OCI-LY1 (cell line): Measurements from ENCODE around the gene IARS2.

Experiments
- H2AFZ ChIP-seq: fragments of 200-600 bp; sonication (generic), shearing (Covaris generic); 2 replicates; pipeline ENCODE4 v1.6.0; 2014; ENCODE audit warnings: antibody characterized with exemption, mild to moderate bottlenecking, low read length
- H3F3A ChIP-seq: fragments of 200-600 bp; sonication (generic), shearing (Covaris generic); 2 replicates; pipeline ENCODE4 v1.6.0; 2014; ENCODE audit warnings: mild to moderate bottlenecking, antibody characterized with exemption, low read length, moderate library complexity; ENCODE audit not compliant: insufficient read depth
- H3K27ac ChIP-seq: fragments of 200-600 bp; sonication (generic); 2 replicates; pipeline ENCODE4 v1.5.1; 2014; ENCODE audit warnings: low read length, mixed run types, mild to moderate bottlenecking, low read depth; ENCODE audit not compliant: poor library complexity, severe bottlenecking
- H3K27me3 ChIP-seq: fragments of 200-600 bp; sonication (generic); 2 replicates; pipeline ENCODE4 v1.6.0; 2014; ENCODE audit warnings: antibody characterized with exemption, mild to moderate bottlenecking, low read length, moderate library complexity; ENCODE audit not compliant: insufficient read depth
- H3K36me3 ChIP-seq: fragments of 200-600 bp; sonication (generic); 2 replicates; pipeline ENCODE4 v1.6.1; 2014; ENCODE audit warnings: mild to moderate bottlenecking, antibody characterized with exemption, low read length, moderate library complexity, mixed read lengths; ENCODE audit not compliant: insufficient read depth
- H3K4me1 ChIP-seq: fragments of 200-600 bp; sonication (generic); 2 replicates; pipeline ENCODE4 v1.5.1; 2014; ENCODE audit warnings: mild to moderate bottlenecking, low read length, moderate library complexity; ENCODE audit not compliant: insufficient read depth, severe bottlenecking
- H3K4me2 ChIP-seq: fragments of 200-600 bp; sonication (generic), shearing (Covaris generic); 2 replicates; pipeline ENCODE4 v1.6.1; 2014; ENCODE audit warnings: low read length
- H3K4me3 ChIP-seq: fragments of 200-600 bp; sonication (generic); 2 replicates; pipeline ENCODE4 v1.5.1; 2014; ENCODE audit warnings: low read length, low read depth, mild to moderate bottlenecking, mixed read lengths; ENCODE audit not compliant: poor library complexity, severe bottlenecking
- H3K79me2 ChIP-seq: fragments of 200-600 bp; shearing (Covaris generic); 2 replicates; pipeline ENCODE4 v1.6.1; 2016; ENCODE audit warnings: mixed run types, low read length, mixed read lengths; ENCODE audit not compliant: insufficient read depth
- H3K9ac ChIP-seq: fragments of 200-600 bp; sonication (generic), shearing (Covaris generic); 2 replicates; pipeline ENCODE4 v1.6.1; 2014; ENCODE audit warnings: mild to moderate bottlenecking, low read length, mixed read lengths
- H3K9me2 ChIP-seq: fragments of 200-600 bp; sonication (generic), shearing (Covaris generic); 2 replicates; pipeline ENCODE4 v1.6.1; 2014; ENCODE audit warnings: low read depth, mild to moderate bottlenecking, low read length, mixed read lengths
- H3K9me3 ChIP-seq: fragments of 200-600 bp; shearing (Covaris generic); 2 replicates; pipeline ENCODE4 v1.6.1; 2014; ENCODE audit warnings: low read length, mixed read lengths
- H4K20me1 ChIP-seq: fragments of 200-600 bp; sonication (generic), shearing (Covaris generic); 2 replicates; pipeline ENCODE4 v1.6.0; 2016; ENCODE audit warnings: mild to moderate bottlenecking, low read length; ENCODE audit not compliant: insufficient read depth
- EZH2 ChIP-seq: fragments of 200-600 bp; sonication (generic), shearing (Covaris generic); IDR thresholded peaks from 2 replicates; pipeline ENCODE4 v1.8.0; 2017; ENCODE audit warnings: borderline replicate concordance, mixed run types, mild to moderate bottlenecking, antibody characterized with exemption, low read length, moderate library complexity, mixed read lengths
- TF ChIP-seq, protein P1 (sequence below): fragments of 200-600 bp; sonication (generic), shearing (Covaris generic); IDR thresholded peaks from 2 replicates; pipeline ENCODE4 v1.5.1; 2017; ENCODE audit warnings: mild to moderate bottlenecking, antibody characterized with exemption, low read length, moderate library complexity, mixed read lengths

Gene IARS2

GRCh38 chr1:220089650-220090556 lies 4.0 kb upstream of the IARS2 start, which contains the start of gene BPNT1:
Gene BPNT1 (minus strand): TSS chr1:220089788. CDS start chr1:220079846, 9,942 bp downstream.
- Histone ChIP-seq H2AFZ (peak within 1 kb of the TSS; percentile 76; the same call in 1 of the 2 replicates), H3K4me3 (peak within 1 kb of the TSS; percentile 85), H3K27me3 (no peaks in the 10 kb centered on the region), H3K9me2 (no peaks in the 10 kb centered on the region), H3K9me3 (no peaks in the 10 kb centered on the region), H3K4me1 (peaks cover 25% of the 10 kb centered on the region), H3K4me2 (peak within 1 kb of the TSS; percentile 73), H4K20me1 (no peaks in the 10 kb centered on the region), H3K79me2 (peaks cover 6% of the 10 kb centered on the region; the same call in 1 of the 2 replicates), H3K36me3 (peaks cover 7% of the 10 kb centered on the region), H3K27ac (peak within 1 kb of the TSS; percentile 76), H3F3A (no peaks in the 10 kb centered on the region), H3K9ac (peak within 1 kb of the TSS; percentile 87)
- no peak for TF ChIP-seq EZH2
- TF ChIP-seq, protein P1, sequence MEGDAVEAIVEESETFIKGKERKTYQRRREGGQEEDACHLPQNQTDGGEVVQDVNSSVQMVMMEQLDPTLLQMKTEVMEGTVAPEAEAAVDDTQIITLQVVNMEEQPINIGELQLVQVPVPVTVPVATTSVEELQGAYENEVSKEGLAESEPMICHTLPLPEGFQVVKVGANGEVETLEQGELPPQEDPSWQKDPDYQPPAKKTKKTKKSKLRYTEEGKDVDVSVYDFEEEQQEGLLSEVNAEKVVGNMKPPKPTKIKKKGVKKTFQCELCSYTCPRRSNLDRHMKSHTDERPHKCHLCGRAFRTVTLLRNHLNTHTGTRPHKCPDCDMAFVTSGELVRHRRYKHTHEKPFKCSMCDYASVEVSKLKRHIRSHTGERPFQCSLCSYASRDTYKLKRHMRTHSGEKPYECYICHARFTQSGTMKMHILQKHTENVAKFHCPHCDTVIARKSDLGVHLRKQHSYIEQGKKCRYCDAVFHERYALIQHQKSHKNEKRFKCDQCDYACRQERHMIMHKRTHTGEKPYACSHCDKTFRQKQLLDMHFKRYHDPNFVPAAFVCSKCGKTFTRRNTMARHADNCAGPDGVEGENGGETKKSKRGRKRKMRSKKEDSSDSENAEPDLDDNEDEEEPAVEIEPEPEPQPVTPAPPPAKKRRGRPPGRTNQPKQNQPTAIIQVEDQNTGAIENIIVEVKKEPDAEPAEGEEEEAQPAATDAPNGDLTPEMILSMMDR: peak; percentile 19; the same call in 1 of the 2 replicates

DNA sequence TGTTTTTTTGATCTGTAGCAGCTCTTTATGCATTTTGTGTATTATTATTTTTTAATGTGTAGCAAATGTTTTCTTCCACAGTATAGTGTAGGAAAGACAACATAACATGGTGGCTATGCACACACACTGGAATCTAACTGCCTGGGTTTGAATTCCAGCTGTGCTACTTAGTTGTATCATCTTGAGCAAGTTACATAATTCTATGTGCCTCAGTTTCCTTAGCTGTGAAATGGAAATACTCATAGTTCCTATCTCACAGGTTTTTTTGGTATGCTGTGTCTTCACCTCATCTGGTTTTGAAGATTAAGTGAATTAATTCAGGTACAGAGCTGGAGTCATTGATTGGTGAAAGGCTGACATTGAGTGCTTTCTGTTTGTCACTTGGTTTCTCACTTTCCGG lies 1.2 kb upstream of the IARS2 start:
- H3K27ac ChIP-seq: no peak overlapping the region
- H3K9ac ChIP-seq: no peak overlapping the region
- H3K9me2 ChIP-seq: no peaks in the 10 kb centered on the region
- peaks cover 18% of the 10 kb centered on the region for H3K4me1 ChIP-seq
- no peaks in the 10 kb centered on the region for H3K27me3 ChIP-seq
- no peak overlapping the region for H2AFZ ChIP-seq
- TF ChIP-seq, protein P1: no peak
- TF ChIP-seq EZH2: no peak
- 0 out of 2 replicates have a peak, but pooled peaks cover 7% of the 10 kb centered on the region for H3F3A ChIP-seq
- H3K4me3 ChIP-seq: no peak overlapping the region
- H3K4me2 ChIP-seq: no peak overlapping the region
- H3K36me3 ChIP-seq: peaks cover 19% of the 10 kb centered on the region
- peaks cover 6% of the 10 kb centered on the region; the same call in 1 of the 2 replicates for H3K79me2 ChIP-seq
- H3K9me3 ChIP-seq: no peaks in the 10 kb centered on the region
- no peaks in the 10 kb centered on the region for H4K20me1 ChIP-seq

GRCh38 chr1:220093361-220094015 lies 444 bp upstream of the IARS2 start:
- no peak overlapping the region for H2AFZ ChIP-seq
- H3K27me3 ChIP-seq: no peaks in the 10 kb centered on the region
- H3K9me2 ChIP-seq: no peaks in the 10 kb centered on the region
- no peak overlapping the region for H3K9ac ChIP-seq
- peak overlapping the region; percentile 24; the same call in 1 of the 2 replicates for H3K4me2 ChIP-seq
- peaks cover 18% of the 10 kb centered on the region for H3K4me1 ChIP-seq
- H3F3A ChIP-seq: 0 out of 2 replicates have a peak, but pooled peaks cover 7% of the 10 kb centered on the region
- no peaks in the 10 kb centered on the region for H3K9me3 ChIP-seq
- H4K20me1 ChIP-seq: no peaks in the 10 kb centered on the region
- H3K4me3 ChIP-seq: no peak overlapping the region
- H3K79me2 ChIP-seq: peaks cover 6% of the 10 kb centered on the region; the same call in 1 of the 2 replicates
- TF ChIP-seq, protein P1: no peak
- no peak for TF ChIP-seq EZH2
- H3K27ac ChIP-seq: no peak overlapping the region
- H3K36me3 ChIP-seq: peaks cover 24% of the 10 kb centered on the region
